Sigmoid colon (tissue), 4 donors: ENCODE data around the gene SEMA5B.

Experiments used
- CTCF ChIP-seq, 4 experiments: fragments of 450-650 bp in 3 of 4; fragments of 200-600 bp in 1 of 4; IDR thresholded peaks; one replicate each; pipeline ENCODE4 v1.5.1; 2016 to 2019; ENCODE audit warnings: antibody characterized with exemption in 4 of 4, mild to moderate bottlenecking in 3 of 4, moderate library complexity in 2 of 4
- EP300 ChIP-seq, 4 donors: sonication (generic); formaldehyde crosslinking; IDR thresholded peaks; one replicate each; pipeline ENCODE4 v1.6.1; 2017; ENCODE audit warnings: antibody characterized with exemption in 4 of 4

GRCh38 chr3:123063034-123063433 is 35.5 kb upstream of the SEMA5B start:
- TF ChIP-seq CTCF (IDR thresholded peaks at IDR 0.05) (no peak), EP300 (IDR thresholded peaks at IDR 0.05) (no peak)
